Activated CD8-positive, alpha-beta T cell treated with anti-CD3 and anti-CD28 coated beads for 36 hours (primary cell): Measurements from ENCODE around the gene ZNF195. TPM values are rescaled to one million over a fixed set of nuclear protein-coding genes. Genes with fewer than 3 reads are reported as not detected.
"Not testable (repeated sequence)": the region's sequence is repeated elsewhere in the genome, so short reads cannot be mapped to it uniquely, and the experiment has no call there.

Experiments used
- ATAC-seq: fragments of 200-7000 bp; cut with Tn5 transposase; one replicate; pipeline ENCODE4 v1.10.0; 2021; ENCODE audit warnings: mild to moderate bottlenecking, moderate library complexity
- CTCF ChIA-PET: fragments of 350-600 bp; sonication (Branson Sonifier 250); formaldehyde crosslinking; loops from one replicate; lab custom pipeline; 2021; ENCODE audit warnings: antibody characterized with exemption; lab: Charles Lee
- POLR2A ChIA-PET: fragments of 350-600 bp; sonication (Branson Sonifier 250); formaldehyde crosslinking; loops from one replicate; lab custom pipeline; 2021; ENCODE audit warnings: antibody characterized with exemption; lab: Charles Lee
- DNase-seq: peaks from one replicate; pipeline ENCODE4 v3.0.0-alpha.2; 2020
- H3K27ac Mint-ChIP-seq: one replicate; pipeline ENCODE4 v1.8.0; 2021; ENCODE audit warnings: mild to moderate bottlenecking, mixed read lengths
- H3K27me3 Mint-ChIP-seq: one replicate; pipeline ENCODE4 v1.8.0; 2021; ENCODE audit warnings: mixed read lengths
- H3K36me3 Mint-ChIP-seq: one replicate; pipeline ENCODE4 v1.8.0; 2021; ENCODE audit warnings: low read depth, mixed read lengths
- H3K4me1 Mint-ChIP-seq: one replicate; pipeline ENCODE4 v1.8.0; 2021; ENCODE audit warnings: low read depth, mixed read lengths
- H3K4me3 Mint-ChIP-seq: one replicate; pipeline ENCODE4 v1.8.0; 2021; ENCODE audit warnings: mild to moderate bottlenecking, moderate library complexity, mixed read lengths
- H3K9me3 Mint-ChIP-seq: one replicate; pipeline ENCODE4 v1.8.0; 2021; ENCODE audit warnings: mixed read lengths
- intact Hi-C: fragments of 100-400 bp; cut with micrococcal nuclease; formaldehyde crosslinking; loops from one replicate; pipeline ENCODE4 v1.10.0; 2022
- total RNA-seq, 2 experiments: library from RNA; stranded (reverse); gene quantifications; one replicate each; pipeline ENCODE4 v1.2.3, GENCODE V29; 2021
- TF ChIP-seq, protein P1 (sequence below): fragments of 200-600 bp; IDR thresholded peaks from one replicate; pipeline ENCODE4 v1.8.0; 2022; ENCODE audit warnings: antibody characterized with exemption, mild to moderate bottlenecking

Gene ZNF195
- total RNA-seq, 2 experiments from 2014 or later = 34.3 to 37.6 TPM

DNA sequence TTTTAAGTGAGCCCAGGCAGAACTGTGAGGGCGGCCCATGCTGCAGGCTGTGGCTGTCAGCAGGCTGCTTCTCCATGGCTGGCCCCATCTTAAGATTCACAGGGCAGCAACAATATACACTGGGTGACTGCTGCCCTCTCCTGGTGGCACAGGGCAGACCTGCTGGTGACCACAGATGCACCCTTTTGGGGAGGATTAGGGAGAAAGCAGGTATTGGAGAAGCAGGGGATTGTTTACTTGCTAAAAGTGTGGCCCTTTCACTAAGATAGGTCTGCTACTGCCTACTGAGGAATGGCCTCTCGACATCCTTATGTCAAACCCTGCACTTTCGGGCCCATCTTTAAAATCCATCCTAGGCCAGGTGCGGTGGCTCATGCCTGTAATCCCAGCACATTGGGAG lies 38.1 kb upstream of the ZNF195 start:
- H3K27me3 Mint-ChIP-seq, H3K4me3 Mint-ChIP-seq, H3K9me3 Mint-ChIP-seq, POLR2A ChIA-PET, ATAC-seq, intact Hi-C loops, H3K36me3 Mint-ChIP-seq, H3K27ac Mint-ChIP-seq: not testable (repeated sequence)
- TF ChIP-seq, protein P1, sequence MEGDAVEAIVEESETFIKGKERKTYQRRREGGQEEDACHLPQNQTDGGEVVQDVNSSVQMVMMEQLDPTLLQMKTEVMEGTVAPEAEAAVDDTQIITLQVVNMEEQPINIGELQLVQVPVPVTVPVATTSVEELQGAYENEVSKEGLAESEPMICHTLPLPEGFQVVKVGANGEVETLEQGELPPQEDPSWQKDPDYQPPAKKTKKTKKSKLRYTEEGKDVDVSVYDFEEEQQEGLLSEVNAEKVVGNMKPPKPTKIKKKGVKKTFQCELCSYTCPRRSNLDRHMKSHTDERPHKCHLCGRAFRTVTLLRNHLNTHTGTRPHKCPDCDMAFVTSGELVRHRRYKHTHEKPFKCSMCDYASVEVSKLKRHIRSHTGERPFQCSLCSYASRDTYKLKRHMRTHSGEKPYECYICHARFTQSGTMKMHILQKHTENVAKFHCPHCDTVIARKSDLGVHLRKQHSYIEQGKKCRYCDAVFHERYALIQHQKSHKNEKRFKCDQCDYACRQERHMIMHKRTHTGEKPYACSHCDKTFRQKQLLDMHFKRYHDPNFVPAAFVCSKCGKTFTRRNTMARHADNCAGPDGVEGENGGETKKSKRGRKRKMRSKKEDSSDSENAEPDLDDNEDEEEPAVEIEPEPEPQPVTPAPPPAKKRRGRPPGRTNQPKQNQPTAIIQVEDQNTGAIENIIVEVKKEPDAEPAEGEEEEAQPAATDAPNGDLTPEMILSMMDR = peak; percentile 48
- H3K4me1 Mint-ChIP-seq = peaks cover 12% of the 10 kb centered on the region
- CTCF ChIA-PET = interaction anchor here (0.9 to 1.9 kb wide), 3 partner anchors 23 to 76 kb away, joined by 3 to 9 read pairs (median 3); no protein-coding TSS in a partner anchor
- DNase-seq = peak; percentile 71

DNA sequence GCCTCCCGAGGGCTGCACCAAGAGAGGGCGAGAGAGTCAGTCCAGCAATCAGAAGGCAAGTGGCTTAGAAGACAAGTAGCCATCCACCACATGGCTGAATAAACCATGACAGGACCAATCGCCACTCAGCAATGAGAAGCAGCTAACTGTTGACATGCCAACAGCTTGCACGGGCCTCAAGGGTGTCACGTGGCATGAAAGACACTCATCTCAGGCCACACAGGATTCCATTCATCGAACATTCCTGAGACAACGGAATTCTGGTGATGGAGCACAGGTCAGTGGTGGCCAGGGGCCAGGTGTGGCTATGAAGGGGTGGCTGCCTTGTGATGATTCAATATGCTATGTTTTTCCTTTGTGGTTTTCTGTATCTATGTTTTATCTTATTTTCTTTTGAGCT lies 36.4 kb upstream of the ZNF195 start:
- POLR2A ChIA-PET, intact Hi-C loops, H3K27me3 Mint-ChIP-seq, DNase-seq, ATAC-seq, H3K9me3 Mint-ChIP-seq, H3K4me1 Mint-ChIP-seq, H3K4me3 Mint-ChIP-seq, H3K36me3 Mint-ChIP-seq, H3K27ac Mint-ChIP-seq: not testable (repeated sequence)
- CTCF ChIA-PET = interaction anchor here (3.7 kb wide), 1 partner anchor 74 kb away, joined by 15 read pairs; no protein-coding TSS in a partner anchor

DNA sequence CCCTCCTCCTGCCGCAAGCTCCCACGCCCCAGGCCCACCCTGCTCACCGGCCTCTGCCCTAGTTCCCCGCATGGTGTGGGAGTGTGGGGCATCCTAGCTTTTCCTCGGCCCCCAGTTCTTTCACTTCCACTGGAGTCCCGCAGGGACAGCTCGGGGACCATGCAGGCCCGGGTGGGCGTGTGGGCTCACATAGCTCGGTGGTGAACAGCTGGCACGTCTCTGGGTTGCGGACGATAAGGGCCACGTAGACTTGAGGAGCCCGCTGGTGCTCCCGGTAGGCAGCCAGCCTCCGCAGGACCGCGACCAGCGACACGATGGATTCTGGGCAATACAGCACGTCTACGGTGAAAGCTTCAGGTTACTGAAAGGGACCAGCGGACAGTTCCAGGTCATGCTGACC lies 34.7 kb upstream of the ZNF195 start:
- H3K9me3 Mint-ChIP-seq, intact Hi-C loops: not testable (repeated sequence)

DNA sequence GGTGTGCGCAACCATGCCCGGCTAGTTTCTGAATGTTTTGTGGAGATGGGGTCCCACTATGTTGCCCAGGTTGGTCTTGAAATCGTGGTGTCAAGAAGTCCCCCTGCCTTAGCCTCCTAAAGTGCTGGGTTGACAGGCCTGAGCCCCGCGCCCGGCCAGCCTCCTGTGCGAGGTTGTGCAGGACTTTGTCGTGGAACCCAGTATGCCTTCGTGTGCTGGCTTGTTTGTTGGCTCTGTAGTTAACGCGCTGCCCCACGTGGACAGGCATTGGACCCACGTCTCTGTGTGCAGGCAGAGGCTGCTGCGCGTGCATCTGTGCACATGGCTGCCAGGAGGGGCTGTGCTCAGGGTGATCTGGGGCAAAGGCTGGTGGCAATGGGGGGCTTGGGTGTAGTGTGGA lies 33.9 kb upstream of the ZNF195 start:
- POLR2A ChIA-PET = no interaction called here
- no peaks in the 10 kb centered on the region for H3K36me3 Mint-ChIP-seq
- no peak overlapping the region for H3K4me3 Mint-ChIP-seq
- TF ChIP-seq, protein P1 = no peak
- H3K27ac Mint-ChIP-seq = no peak overlapping the region
- no peaks in the 10 kb centered on the region for H3K27me3 Mint-ChIP-seq
- no peak for DNase-seq
- intact Hi-C loops = no loop called here
- H3K4me1 Mint-ChIP-seq = peaks cover 2% of the 10 kb centered on the region
- CTCF ChIA-PET = interaction anchor here (3.7 kb wide), 1 partner anchor 72 kb away, joined by 15 read pairs; no protein-coding TSS in a partner anchor
- no peaks in the 10 kb centered on the region for H3K9me3 Mint-ChIP-seq
- ATAC-seq = no peak

More for the DNA sequence above, 34.7 kb upstream of the ZNF195 start:
- H3K27ac Mint-ChIP-seq, H3K36me3 Mint-ChIP-seq, H3K4me1 Mint-ChIP-seq, POLR2A ChIA-PET, DNase-seq, H3K27me3 Mint-ChIP-seq, ATAC-seq, H3K4me3 Mint-ChIP-seq: not testable (repeated sequence)
- CTCF ChIA-PET = interaction anchor here (3.7 kb wide), 1 partner anchor 73 kb away, joined by 15 read pairs; no protein-coding TSS in a partner anchor

DNA sequence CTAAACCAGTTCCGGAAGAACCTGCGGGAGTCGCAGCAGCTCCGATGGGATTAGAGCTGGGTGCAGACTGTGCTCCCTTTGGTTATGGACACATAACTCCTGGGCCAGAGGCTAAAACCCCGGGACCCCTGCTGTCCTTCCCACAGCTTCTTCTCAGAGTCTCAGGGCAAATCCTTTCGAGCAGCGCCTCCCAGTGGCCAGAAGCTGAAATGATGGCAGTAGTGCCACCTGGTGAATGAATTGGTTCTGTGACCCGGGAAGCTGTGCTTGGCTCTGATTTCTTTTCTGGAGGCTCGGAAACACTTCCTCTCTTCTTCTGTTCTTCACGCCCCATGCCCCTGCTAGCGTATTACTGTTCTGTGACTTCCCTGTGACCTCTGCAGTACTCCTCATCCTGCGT lies 29.8 kb upstream of the ZNF195 start:
- CTCF ChIA-PET = interaction anchor here (0.6 to 4.4 kb wide), 26 partner anchors 9 to 721 kb away, joined by 3 to 67 read pairs (median 4); partner anchors contain the start of gene ZNF195
- ATAC-seq, H3K9me3 Mint-ChIP-seq, H3K4me3 Mint-ChIP-seq, H3K36me3 Mint-ChIP-seq, POLR2A ChIA-PET, H3K4me1 Mint-ChIP-seq, H3K27ac Mint-ChIP-seq, H3K27me3 Mint-ChIP-seq: not testable (repeated sequence)
- peak; percentile 88 for DNase-seq
- intact Hi-C loops = loop anchor here (10.0 kb wide), 1 partner anchor 64 kb away; no protein-coding TSS in a partner anchor
- TF ChIP-seq, protein P1 = peak; percentile 83

DNA sequence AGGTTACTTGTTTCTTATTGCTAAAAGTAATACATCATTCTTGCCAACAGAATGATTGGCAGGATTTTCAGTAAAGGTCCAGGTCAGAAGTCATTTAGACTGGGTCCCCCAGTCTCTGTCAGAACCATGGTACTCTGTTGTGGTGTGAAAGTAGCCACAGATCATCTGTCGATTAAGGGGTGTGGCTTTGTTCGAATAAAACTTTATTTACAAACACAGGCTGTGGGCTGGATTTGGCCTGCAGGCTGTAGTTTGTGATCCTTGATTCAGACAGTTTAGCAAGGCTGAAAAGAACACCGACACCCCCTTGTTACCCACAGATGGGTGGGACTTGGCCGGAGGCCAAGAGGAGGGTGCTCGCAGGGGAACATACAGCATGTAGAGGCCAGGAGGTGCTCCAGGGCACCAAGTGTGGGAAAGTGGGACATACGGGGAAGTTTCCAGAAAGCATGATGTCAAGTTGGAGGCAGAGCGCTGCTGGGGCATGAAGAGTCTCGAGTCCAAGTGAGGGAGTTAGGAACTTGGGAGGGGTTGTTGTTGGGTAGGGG lies 29.2 kb upstream of the ZNF195 start:
- POLR2A ChIA-PET, DNase-seq, H3K27ac Mint-ChIP-seq, H3K27me3 Mint-ChIP-seq, H3K4me3 Mint-ChIP-seq, H3K9me3 Mint-ChIP-seq, H3K4me1 Mint-ChIP-seq, ATAC-seq, H3K36me3 Mint-ChIP-seq: not testable (repeated sequence)
- CTCF ChIA-PET = interaction anchor here (0.6 to 4.4 kb wide), 25 partner anchors 8 to 336 kb away, joined by 3 to 67 read pairs (median 4); partner anchors contain the start of gene ZNF195
- intact Hi-C loops = loop anchor here (10.0 kb wide), 1 partner anchor 63 kb away; no protein-coding TSS in a partner anchor

DNA sequence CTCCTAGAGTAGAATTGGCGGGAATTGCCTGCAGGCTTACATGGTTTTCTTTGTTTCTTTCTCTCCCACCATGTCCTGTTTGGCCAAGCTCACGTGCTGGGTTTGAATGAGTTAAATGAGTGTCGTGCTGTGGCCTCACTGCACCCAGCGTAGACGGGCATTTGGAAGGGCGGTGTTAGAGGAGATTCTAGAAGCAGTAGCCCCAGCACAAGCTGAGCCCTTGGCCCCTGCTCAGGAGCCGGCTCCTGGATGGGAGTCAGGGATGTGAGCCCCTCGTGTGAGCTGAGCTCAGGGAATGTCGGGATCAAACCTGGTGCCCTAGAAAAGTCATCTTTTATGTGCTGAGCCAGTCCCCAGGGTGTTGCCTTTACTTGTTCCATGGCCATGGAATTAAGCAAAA lies 28.0 kb upstream of the ZNF195 start:
- H3K9me3 Mint-ChIP-seq, H3K36me3 Mint-ChIP-seq, H3K27ac Mint-ChIP-seq, H3K4me3 Mint-ChIP-seq, POLR2A ChIA-PET, H3K4me1 Mint-ChIP-seq, DNase-seq, H3K27me3 Mint-ChIP-seq, ATAC-seq: not testable (repeated sequence)
- intact Hi-C loops = loop anchor here (10.0 kb wide), 1 partner anchor 62 kb away; no protein-coding TSS in a partner anchor
- CTCF ChIA-PET = interaction anchor here (4.4 kb wide), 1 partner anchor 66 kb away, joined by 67 read pairs; no protein-coding TSS in a partner anchor

DNA sequence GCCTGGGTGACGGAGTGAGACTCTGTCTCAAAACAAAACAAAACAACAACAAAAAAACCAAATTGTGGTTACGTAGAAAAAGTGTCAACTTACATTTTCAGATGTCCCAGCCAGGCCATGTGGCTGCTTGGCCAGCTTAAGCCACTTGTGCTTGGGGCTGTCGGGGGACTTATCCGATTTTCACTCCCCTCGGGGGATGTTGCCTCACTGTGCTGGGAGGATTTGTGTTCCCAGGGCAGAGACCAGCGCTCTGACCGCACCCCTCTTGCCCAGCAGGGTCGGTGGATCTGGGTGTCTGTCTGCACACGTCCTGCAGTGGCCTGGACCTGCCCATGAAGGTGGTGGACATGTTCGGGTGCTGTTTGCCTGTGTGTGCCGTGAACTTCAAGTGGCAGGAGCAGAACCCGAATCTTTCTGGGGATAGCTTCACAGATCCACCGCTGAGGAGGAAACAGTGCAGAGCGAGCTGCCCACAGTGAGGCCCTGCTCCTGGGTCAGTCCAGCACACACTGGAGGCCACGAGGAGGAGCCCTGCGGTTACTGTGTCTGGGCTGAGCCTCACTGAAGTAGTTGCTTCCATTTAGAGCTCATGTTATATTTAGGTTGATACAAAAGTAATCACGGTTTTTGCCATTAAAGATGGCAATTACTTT lies 27.4 kb upstream of the ZNF195 start:
- intact Hi-C loops = loop anchor here (10.0 kb wide), 1 partner anchor 62 kb away; no protein-coding TSS in a partner anchor
- H3K4me1 Mint-ChIP-seq, H3K27me3 Mint-ChIP-seq, POLR2A ChIA-PET, ATAC-seq, H3K27ac Mint-ChIP-seq, H3K36me3 Mint-ChIP-seq, H3K4me3 Mint-ChIP-seq, H3K9me3 Mint-ChIP-seq, DNase-seq: not testable (repeated sequence)
- CTCF ChIA-PET = interaction anchor here (4.4 kb wide), 1 partner anchor 66 kb away, joined by 67 read pairs; no protein-coding TSS in a partner anchor
